AG09309 (cell line): Measurements from ENCODE around the gene NTRK3.

ENCODE experiments used
- DNase-seq: peaks from one replicate; pipeline ENCODE4 v3.0.0-alpha.2; 2010; ENCODE audit warnings: low read depth
- H3K4me3 ChIP-seq: 2 replicates; pipeline ENCODE4 v1.5.1; 2011; ENCODE audit warnings: mild to moderate bottlenecking, low read depth, low read length, moderate library complexity; ENCODE audit not compliant: control insufficient read depth
- TF ChIP-seq, protein P1 (sequence below): IDR thresholded peaks from 2 replicates; pipeline ENCODE4 v1.5.1; 2011; ENCODE audit warnings: mild to moderate bottlenecking, low read depth, low read length, inconsistent platforms; ENCODE audit not compliant: insufficient read depth, control insufficient read depth; ENCODE audit errors: missing control alignments

Gene NTRK3

DNA sequence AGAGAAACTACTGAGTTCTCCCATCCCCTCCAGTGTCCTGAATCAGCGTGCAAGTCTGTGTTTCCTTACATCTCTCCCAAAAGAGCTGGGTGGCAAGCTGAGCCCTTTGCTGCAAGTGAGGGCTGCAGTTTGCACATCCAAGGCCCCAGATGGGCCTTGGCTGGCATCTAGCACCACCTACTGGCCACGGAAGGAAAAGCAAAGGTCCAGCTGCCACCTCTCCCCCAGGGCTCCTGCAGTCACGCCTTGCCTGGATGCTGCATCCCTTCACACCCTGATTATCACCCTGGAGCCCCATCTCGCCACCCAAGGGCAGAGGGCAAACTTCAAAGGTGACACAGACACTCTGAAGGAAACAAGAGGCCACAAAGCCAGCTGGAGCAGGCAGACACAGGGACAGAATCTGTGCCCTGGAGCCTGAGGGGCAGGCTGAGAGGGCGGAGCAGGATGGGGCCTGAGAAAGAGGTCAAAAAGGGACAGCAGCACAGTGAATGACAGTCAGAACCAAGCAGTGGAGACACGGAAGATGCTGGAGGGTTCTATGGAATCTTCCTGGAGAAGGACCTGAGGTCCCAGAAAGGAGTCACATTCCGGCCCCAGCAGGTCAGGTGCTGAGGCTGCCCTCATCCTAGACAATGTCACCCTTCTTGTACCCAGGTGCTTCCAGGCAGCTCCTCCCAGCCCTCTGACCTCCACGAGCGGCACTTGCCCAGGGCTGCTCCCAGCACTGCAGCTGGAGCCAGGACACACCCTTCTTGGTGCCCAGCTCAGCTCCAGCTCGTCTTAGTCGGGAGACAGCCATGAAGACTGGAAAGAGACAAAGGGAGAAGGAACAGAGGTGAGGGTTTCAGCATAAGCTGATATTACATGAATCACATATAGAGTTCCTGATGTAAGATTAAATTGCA is 18.3 kb upstream of the NTRK3 start:
- DNase-seq = peak; percentile 17
- TF ChIP-seq, protein P1, sequence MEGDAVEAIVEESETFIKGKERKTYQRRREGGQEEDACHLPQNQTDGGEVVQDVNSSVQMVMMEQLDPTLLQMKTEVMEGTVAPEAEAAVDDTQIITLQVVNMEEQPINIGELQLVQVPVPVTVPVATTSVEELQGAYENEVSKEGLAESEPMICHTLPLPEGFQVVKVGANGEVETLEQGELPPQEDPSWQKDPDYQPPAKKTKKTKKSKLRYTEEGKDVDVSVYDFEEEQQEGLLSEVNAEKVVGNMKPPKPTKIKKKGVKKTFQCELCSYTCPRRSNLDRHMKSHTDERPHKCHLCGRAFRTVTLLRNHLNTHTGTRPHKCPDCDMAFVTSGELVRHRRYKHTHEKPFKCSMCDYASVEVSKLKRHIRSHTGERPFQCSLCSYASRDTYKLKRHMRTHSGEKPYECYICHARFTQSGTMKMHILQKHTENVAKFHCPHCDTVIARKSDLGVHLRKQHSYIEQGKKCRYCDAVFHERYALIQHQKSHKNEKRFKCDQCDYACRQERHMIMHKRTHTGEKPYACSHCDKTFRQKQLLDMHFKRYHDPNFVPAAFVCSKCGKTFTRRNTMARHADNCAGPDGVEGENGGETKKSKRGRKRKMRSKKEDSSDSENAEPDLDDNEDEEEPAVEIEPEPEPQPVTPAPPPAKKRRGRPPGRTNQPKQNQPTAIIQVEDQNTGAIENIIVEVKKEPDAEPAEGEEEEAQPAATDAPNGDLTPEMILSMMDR = peak; percentile 93
- H3K4me3 ChIP-seq = no peak overlapping the region

DNA sequence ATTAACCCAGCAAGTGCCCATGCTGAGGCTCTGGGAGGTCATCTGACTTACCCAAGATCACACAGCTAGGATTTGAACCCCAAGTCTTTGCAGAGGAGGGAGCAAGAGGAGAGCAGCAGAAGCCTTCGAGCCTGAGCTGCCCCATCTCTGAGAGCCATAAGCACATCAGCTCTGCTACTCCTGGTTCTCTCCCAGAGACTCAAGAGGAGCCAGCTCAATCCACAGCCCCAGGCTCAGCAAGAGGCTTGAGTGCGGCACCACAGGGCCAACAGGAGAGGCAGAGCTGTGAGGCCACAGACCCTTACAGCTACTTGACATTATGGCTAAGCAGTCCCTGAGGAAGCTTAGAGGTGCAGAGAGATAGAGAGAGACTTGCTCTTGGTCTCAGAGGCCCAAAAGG is 15.9 kb upstream of the NTRK3 start:
- DNase-seq = no peak
- no peak overlapping the region for H3K4me3 ChIP-seq
- TF ChIP-seq, protein P1 = no peak

DNA sequence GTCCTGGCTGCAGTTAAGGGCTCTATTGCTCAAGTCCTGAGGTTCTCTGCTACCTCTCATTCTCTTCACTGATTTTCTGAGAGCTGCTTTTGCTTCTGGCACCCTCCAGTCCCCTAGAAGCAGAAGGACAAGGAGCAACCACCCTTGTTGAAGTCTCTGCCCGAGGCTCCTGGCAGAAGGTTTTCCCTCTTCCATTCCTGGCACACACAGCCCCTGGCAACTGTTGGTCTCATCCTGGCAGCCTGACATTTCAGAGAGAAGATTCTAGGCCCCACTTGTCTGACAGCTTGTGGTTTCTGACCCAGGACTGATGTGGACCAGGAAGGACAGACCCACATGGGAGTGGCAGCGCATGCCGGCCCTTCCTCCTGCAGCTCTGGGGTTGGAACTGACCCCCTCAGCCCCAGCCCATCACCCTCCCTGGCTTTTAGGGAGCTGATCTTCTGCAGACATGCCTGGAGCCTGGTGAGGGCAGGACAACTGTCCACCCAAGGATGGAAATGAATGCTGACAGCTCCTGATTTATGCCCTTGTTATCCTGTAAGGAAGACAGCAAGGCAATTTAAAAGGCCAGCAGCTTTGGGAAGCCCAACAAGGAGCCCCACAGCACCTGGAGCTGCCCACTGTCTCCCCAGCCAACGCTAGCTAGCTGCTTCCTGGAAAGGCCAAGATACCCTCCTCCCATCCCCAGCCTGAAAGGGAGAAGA is 13.0 kb upstream of the NTRK3 start:
- H3K4me3 ChIP-seq = no peak overlapping the region
- no peak for DNase-seq
- TF ChIP-seq, protein P1 = no peak

DNA sequence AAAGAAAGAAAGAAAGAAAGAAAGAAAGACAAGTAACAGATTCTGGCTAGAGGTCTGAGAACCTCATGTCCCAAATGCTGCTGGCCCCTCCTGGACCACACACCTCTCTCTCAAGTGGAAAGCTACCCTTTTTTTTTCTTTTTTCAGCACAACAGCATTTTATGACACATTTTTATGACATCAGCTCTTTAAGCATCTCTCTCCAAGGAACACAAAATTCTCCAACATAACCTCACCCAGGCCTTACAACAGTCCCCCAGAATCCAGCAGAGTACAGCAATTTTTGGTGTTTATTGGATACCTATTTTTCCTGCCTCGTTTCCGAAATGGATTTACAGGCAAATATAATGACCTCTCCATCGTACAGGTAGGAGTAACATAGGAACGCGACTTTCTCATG is 11.2 kb upstream of the NTRK3 start:
- DNase-seq = no peak
- no peak overlapping the region for H3K4me3 ChIP-seq
- TF ChIP-seq, protein P1 = no peak

DNA sequence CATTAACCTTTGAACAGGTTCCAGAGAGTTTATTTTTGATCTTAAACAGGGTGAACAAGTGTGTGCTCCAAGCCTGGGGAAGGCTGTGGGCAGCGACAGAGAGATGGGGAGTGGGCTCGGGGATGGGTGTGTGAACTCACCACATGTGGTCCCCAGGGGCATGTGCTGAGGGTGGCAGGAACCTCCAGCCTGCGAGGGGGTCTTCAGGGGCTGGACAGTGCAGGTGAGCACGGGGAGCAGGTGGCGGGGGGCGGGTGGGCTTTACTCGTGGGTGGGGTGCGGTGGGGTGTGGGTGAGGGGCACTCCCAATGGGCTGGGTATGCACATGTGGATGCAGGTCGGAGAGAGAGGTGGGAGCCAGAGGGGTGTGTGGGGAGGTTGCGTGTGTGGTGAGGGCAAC is 9.6 kb upstream of the NTRK3 start:
- TF ChIP-seq, protein P1 = no peak
- no peak for DNase-seq
- no peak overlapping the region for H3K4me3 ChIP-seq

DNA sequence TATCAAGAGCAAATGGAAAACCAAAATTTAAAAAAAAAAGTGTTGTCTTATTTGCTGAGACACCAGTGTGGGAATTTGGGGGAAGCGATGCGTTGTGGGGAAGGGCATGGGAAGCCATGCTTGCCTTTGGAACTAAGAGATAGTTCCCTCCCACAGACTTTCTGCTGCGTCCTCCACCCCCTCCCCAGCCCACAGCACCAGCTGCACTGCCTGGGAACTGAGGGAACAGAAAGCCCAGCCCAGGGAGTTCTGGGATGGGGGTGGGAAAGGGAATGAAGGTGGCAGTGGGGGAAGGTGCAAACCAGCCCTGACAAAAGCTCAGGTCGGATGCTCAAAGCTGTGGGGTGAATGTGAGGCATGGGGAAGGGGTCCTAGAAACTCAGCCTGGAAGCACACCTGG is 8.1 kb upstream of the NTRK3 start:
- TF ChIP-seq, protein P1 = no peak
- no peak overlapping the region for H3K4me3 ChIP-seq
- DNase-seq = no peak
